HepG2 (cell line): ENCODE results near the gene SIGLEC10. TPM values are rescaled to one million over a fixed set of nuclear protein-coding genes. Genes with fewer than 3 reads are reported as not detected.

ENCODE experiments used
- CSRNP1 ChIP-seq: sonication (generic); formaldehyde crosslinking; IDR thresholded peaks from 2 replicates; pipeline ENCODE4 v1.8.1; 2023; ENCODE audit warnings: mild to moderate bottlenecking, missing genetic modification reagents
- NKX3-1 ChIP-seq: sonication (generic); formaldehyde crosslinking; IDR thresholded peaks from 2 replicates; pipeline ENCODE4 v1.5.0; 2020; ENCODE audit warnings: missing genetic modification reagents
- PATZ1 ChIP-seq: sonication (generic); formaldehyde crosslinking; IDR thresholded peaks from 2 replicates; pipeline ENCODE4 v1.4.0; 2020; ENCODE audit warnings: missing genetic modification reagents
- PCBP2 ChIP-seq: fragments of 200-400 bp; formaldehyde crosslinking; optimal IDR thresholded peaks from 2 replicates; pipeline ENCODE3; 2018; ENCODE audit warnings: low read length, low read depth; ENCODE audit not compliant: poor library complexity, severe bottlenecking
- SAP130 ChIP-seq: IDR thresholded peaks from 2 replicates; pipeline ENCODE4 v1.6.1; 2016; ENCODE audit warnings: low read depth
- SKI ChIP-seq: fragments of 450-650 bp; IDR thresholded peaks from one replicate; pipeline ENCODE4 v1.6.1; 2018; ENCODE audit warnings: mild to moderate bottlenecking; ENCODE audit not compliant: partially characterized antibody
- TFAP4 ChIP-seq: sonication (generic); IDR thresholded peaks from 2 replicates; pipeline ENCODE4 v1.6.1; 2016; ENCODE audit warnings: low read depth, borderline replicate concordance
- ZNF276 ChIP-seq: sonication (generic); formaldehyde crosslinking; IDR thresholded peaks from 2 replicates; pipeline ENCODE4 v1.4.0; 2020; ENCODE audit warnings: mild to moderate bottlenecking, low read depth, missing genetic modification reagents
- ZNF318 ChIP-seq: sonication (generic); formaldehyde crosslinking; IDR thresholded peaks from 2 replicates; pipeline ENCODE4 v1.4.0; 2020; ENCODE audit warnings: mild to moderate bottlenecking, missing genetic modification reagents
- ZNF556 ChIP-seq: sonication (generic); formaldehyde crosslinking; IDR thresholded peaks from 2 replicates; pipeline ENCODE4 v1.4.0; 2020; ENCODE audit warnings: mild to moderate bottlenecking, missing genetic modification reagents, borderline replicate concordance
- ZNF652 ChIP-seq: IDR thresholded peaks from 2 replicates; pipeline ENCODE4 v1.6.1; 2016; ENCODE audit warnings: low read depth, borderline replicate concordance
- ZNF772 ChIP-seq: sonication (generic); formaldehyde crosslinking; IDR thresholded peaks from 2 replicates; pipeline ENCODE4 v1.5.0; 2020; ENCODE audit warnings: mild to moderate bottlenecking, missing genetic modification reagents
- polyA plus RNA-seq, 8 experiments: library from polyadenylated mRNA; depleted of rRNA in 3 of 8; stranded (reverse) in 7 of 8; unstranded in 1 of 8; fragments of >200 nt; fragmentation: Illumina TruSeq in 4 of 8; extraction: Trizol in 4 of 8; gene quantifications; 2 replicates each; pipeline versions ENCODE4 v1.2.1 to v1.2.3, GENCODE V29; 2011 to 2016; ENCODE audit warnings: low read depth in 4 of 8, missing spikeins in 1 of 8, mixed read lengths in 1 of 8; ENCODE audit not compliant: insufficient read depth in 1 of 8
- total RNA-seq, 5 experiments: library from RNA; depleted of rRNA; stranded (reverse); fragments of >200 nt; fragmentation: Illumina TruSeq; extraction: Trizol; gene quantifications; 2 replicates each; pipeline ENCODE4 v1.2.3, GENCODE V29; 2016; ENCODE audit warnings: low read depth in 1 of 5

SIGLEC10 gene
- total and polyA plus RNA-seq, 2 of the 13 experiments (the other 11 are each of a cell fraction or from before 2014, with no cell fraction given): not detected

GRCh38 chr19:51365211-51365964 lies 52.1 kb downstream of the SIGLEC10 start (continued):
- TF ChIP-seq SAP130 (CRISPR knock-in tag) (peak; percentile 72), ZNF772 (CRISPR knock-in tag) (peak; percentile 79; the same call in 1 of the 2 replicates), SKI (peak; percentile 48), ZNF556 (CRISPR knock-in tag) (peak; percentile 67; the same call in 1 of the 2 replicates), PATZ1 (CRISPR knock-in tag) (peak; percentile 85), ZNF652 (peak; percentile 67; the same call in 1 of the 2 replicates), ZNF276 (CRISPR knock-in tag) (0 out of 2 replicates have a peak, but pooled peaks have one; percentile 18), ZNF318 (CRISPR knock-in tag) (0 out of 2 replicates have a peak, but pooled peaks have one; percentile 78), PCBP2 (no peak), NKX3-1 (CRISPR knock-in tag) (no peak), TFAP4 (peak; percentile 40; the same call in 1 of the 2 replicates), CSRNP1 (CRISPR knock-in tag) (0 out of 2 replicates have a peak, but pooled peaks have one; percentile 20)
